Left renal cortex interstitium (tissue), 4 donors: ENCODE measurements around the gene XXYLT1. TPM values are rescaled to one million over a fixed set of nuclear protein-coding genes. Genes with fewer than 3 reads are reported as not detected.

Experiments used
- DNase-seq, 4 donors: peaks; one replicate each; pipeline ENCODE4 v3.0.0-alpha.2; 2013; ENCODE audit warnings: low read depth in 4 of 4, low spot score in 2 of 4, missing footprints in 1 of 4
- polyA plus RNA-seq, 4 donors: library from polyadenylated mRNA; unstranded; fragments of 120-200 nt; gene quantifications; one replicate each; pipeline ENCODE4 v1.2.1, GENCODE V29; 2013; ENCODE audit not compliant: insufficient read length in 4 of 4

XXYLT1 gene
- polyA plus RNA-seq, 4 donors = 25.6 to 36.9 (median 30.8) TPM

GRCh38 chr3:195139091-195139875 is 131.7 kb downstream of the XXYLT1 start:
- no peak for DNase-seq

DNA sequence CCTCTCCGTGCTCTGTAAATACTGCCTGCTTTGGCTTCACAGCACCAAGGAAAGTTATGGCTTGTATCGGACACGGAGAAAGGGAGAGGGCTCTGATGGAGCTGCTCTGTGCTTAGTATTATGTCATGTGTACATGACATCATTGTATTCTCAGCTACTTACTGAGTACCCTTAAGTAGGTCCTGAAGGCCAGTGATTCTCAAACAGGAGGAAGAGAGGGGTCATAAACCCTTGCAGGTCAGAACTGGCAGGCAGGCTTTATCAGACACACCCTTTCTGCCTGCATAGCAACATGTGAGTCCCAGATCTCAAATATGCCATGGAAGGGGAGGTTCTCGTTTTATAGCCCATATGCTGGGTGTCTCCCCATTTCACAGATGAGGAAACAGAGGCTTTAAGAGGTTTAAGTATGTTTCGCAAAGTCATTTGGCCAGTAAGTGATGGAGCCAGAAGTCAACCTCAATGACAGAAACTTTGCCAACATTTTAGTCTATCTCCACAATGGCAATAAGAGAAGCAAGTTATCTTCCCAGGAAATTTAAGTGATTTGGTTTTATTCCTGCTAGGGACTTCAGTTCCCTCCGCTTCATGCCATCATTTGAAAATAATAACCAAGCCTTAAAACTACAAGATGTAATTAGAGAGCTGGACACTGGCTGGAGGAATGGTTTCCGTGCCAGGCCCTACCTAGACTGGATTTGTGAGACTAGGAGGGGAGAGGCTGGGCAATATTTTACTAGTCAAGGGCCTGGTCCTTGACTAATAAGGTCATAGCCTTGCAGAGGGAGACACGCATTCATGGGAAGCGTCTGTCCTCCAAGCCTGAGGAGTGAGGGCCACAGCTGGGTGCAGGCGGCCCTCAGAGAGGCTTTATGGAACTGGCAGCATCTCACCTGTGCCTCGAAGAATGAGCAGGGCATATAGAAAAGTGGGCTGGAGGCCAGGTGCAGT is 133.0 kb downstream of the XXYLT1 start:
- no peak for DNase-seq

GRCh38 chr3:195135917-195136316 is 135.0 kb downstream of the XXYLT1 start:
- DNase-seq = no peak

DNA sequence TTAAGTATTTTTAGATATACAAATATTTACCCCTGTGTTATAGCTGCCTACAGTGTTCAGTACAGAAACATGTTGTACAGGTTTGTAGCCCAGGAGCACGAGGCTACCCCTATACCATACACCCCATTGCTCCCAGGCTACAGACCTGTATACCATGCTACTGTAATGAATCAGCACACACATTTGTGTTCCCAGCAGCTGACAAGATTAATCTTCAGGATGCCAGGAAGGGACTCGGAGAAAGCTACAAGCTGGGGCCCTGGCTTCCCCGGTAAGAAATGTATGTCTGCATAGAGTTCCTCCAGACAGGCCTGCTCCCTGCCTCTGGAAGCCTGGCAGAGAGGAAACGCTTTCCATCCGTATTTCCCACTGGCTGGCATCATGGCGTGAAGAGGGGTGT is 136.5 kb downstream of the XXYLT1 start:
- DNase-seq = no peak

DNA sequence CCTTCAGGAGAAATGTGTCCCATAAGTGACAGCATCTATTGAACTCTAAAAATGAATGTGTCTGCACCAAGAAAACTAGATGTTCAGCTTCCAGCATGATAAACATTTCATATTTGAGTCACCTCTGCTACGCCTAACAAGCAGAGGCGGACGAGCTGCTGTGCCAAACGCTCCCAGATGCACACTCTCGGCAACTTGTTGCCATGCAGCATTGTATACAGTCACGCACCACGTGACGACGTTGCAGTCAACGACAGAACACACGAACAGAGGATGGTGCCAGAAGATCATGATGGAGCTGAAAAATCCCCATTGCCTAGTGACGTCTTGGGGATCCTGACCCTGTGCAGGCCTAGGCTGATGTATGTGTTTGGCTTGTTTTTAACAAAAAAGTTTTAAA is 137.5 kb downstream of the XXYLT1 start:
- DNase-seq = no peak

GRCh38 chr3:195133013-195133412 is 137.9 kb downstream of the XXYLT1 start:
- DNase-seq = no peak

DNA sequence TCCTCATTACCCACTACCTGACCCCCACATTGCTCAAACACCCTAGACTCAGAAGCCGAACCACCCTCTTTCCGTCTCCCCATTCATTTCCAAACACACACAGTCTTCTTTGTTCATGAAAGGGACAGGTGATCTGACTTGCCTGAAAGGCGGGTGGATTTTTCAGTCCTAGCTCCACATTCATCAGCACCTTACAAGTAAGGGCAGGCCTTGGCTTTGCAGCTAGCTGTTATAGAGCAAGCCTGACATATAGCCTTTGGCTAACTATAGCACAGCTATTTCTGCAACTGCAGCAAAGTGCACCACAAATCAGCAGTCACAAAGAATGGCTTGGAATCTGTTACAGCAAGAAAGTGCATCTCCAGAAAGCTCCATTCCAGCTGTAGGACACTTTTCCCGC is 139.8 kb downstream of the XXYLT1 start:
- no peak for DNase-seq

DNA sequence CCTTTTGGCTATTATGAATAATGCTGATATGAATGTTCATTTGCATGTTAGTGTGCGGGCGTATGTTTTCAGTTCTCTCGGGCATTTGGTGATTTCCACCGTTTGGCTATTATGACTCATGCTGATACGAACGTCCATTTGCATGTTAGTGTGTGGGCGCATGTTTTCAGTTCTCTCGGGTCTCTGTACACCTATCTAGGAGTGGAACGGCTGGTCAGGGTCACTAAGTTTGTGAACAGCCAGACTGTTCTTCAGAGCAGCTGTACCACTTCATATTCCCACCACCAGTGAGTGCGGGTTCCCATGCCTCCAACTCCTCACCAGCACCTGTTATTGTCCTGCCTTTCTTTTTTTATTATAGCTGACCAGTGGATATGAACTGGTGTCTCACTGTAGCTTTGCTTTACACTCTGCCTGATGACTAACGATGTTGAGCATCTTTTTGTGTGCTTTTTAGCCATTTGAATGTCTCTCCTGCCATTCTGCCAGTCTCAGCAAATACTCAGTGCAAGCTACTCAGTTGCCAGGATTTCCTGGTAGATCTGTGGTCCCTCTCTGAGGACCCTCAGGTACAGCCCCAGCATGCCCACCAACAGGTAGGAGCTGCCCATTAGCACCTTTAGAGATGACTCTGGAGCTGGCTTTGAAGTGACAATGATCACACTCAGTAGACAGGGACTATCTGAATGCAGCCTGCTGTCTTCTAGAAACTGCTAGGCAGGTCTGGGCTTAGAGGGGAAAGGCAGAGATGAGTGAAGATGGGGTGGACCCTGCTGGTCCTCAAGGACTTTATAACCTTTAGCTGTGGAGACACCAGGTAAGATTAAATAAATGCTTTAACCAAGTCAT is 141.1 kb downstream of the XXYLT1 start:
- no peak for DNase-seq

GRCh38 chr3:195129072-195129643 is 141.8 kb downstream of the XXYLT1 start:
- no peak for DNase-seq

- DNase-seq = no peak
Observed at GRCh38 chr3:195128255-195129071, 142.5 kb downstream of the XXYLT1 start.

DNA sequence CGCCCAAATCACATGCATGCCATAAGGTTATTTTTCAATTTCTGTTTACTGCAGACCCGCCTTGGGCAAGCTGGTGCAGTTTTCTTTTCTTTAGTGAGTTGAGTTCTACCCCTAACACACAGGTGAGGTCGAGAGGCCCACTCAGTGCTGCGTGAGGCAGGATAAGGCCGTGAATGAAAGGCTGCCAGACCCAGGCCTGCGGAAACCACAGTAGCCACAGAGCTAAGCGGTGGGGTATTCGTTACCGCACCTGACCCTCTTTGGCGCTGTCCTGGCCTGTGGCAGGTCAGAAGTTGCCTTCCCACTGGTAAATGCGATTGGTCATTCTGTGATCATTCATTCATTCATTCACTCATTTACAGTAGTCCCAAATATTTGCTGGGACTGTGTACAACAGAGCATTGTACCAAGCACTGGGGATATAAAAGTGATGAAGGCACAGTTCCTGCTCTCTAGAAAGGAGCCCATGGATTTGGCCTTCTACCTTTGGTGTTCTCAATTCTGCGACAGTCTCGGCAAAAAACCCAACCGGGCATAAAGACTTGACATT is 144.8 kb downstream of the XXYLT1 start:
- DNase-seq = no peak

GRCh38 chr3:195125646-195126045 is 145.3 kb downstream of the XXYLT1 start:
- no peak for DNase-seq

DNA sequence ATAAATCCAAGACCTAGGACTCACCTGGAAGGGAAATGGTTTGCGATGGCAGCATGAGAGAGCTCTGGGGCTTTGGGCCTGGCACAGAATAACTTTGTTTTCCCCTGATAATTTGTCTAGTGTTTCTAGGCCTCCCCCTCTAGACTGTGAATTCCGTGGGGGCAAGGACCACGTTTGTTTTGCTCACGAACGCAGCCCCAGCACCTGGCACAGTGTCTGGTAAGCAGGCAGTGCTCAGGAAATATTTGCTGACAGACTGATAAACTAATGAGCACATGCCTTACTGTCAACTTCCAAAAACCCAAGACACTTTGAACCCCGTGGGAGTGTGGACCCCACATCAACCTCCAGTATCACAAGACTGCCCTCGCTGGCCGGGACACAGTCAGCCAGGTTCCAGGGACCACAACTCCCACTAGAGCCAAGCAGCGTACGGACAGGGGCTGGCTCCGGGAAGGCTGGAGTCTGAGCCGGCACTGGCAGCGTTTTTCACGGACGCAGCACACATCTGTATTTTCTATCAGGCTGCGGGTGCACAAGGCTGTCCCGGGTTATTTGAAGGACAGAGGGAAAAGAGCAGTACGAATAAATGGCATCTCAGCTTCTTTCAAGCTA is 146.5 kb downstream of the XXYLT1 start:
- DNase-seq = no peak

GRCh38 chr3:195123281-195123691 is 147.7 kb downstream of the XXYLT1 start:
- DNase-seq = no peak

- DNase-seq = no peak
Observed at GRCh38 chr3:195122261-195122660, 148.7 kb downstream of the XXYLT1 start.

DNA sequence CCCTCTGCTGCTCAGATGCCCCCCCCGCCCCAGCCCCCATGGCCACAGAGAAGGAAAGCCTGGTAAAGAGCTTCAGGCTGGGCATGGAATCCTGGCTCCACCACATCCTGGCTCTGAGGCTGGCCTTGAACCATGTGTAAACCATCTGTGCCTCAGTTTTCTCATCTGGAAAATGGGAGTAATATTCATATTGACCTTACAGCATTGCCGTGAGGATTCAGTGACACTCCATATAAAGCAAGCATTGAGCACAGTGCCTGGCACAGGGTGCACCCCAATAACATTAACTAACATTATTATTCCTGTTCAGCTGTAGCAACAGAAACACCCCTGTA is 150.7 kb downstream of the XXYLT1 start:
- no peak for DNase-seq

- no peak for DNase-seq
Observed at GRCh38 chr3:195119461-195120266, 151.3 kb downstream of the XXYLT1 start.

DNA sequence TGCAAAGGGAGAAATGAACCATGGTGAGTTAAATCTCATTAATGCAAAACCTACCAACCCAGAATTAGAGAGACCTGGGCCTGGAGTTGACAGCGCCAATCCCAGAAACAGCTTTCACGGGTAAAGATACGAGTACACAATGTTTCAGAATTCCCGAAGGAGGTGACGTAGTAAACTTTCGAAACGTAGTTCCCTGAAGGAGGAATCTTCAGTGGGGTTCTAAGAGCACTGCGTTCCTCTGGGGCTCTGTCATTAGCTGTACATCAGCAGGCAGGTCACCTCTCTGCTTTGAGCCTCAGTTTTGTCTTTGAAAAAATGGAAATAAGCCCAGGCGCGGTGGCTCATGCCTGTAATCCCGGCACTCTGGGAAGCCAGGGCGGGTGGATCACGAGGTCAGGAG is 152.3 kb downstream of the XXYLT1 start:
- no peak for DNase-seq
